OCI-LY3 (cell line): ENCODE measurements around the gene DHX40.

Experiments
- H2AFZ ChIP-seq: fragments of 200-600, 300-600 bp; shearing (Covaris generic); 2 replicates; pipeline ENCODE4 v1.6.0; 2014; ENCODE audit warnings: antibody characterized with exemption, low read depth, low read length
- H3K27ac ChIP-seq: fragments of 200-600, 300-600 bp; sonication (generic); 2 replicates; pipeline ENCODE4 v1.5.1; 2014; ENCODE audit warnings: mild to moderate bottlenecking, low read length, moderate library complexity, mixed read lengths
- H3K27me3 ChIP-seq: fragments of 200-600, 300-600 bp; sonication (generic); 2 replicates; pipeline ENCODE4 v1.6.1; 2014; ENCODE audit warnings: low read depth, low read length, mixed read lengths
- H3K36me3 ChIP-seq: fragments of 200-600, 300-600 bp; sonication (generic); replicated peaks from 2 replicates; pipeline ENCODE3; 2014; ENCODE audit warnings: low read depth, low read length, mixed read lengths
- H3K4me1 ChIP-seq: fragments of 300-600, 200-600 bp; sonication (generic); 2 replicates; pipeline ENCODE4 v1.6.1; 2014; ENCODE audit warnings: low read length, mixed read lengths
- H3K4me2 ChIP-seq: fragments of 200-600, 300-600 bp; sonication (generic); 2 replicates; pipeline ENCODE4 v1.6.1; 2014; ENCODE audit warnings: low read length, mixed read lengths
- H3K4me3 ChIP-seq: fragments of 300-600, 200-600 bp; sonication (generic); 2 replicates; pipeline ENCODE4 v1.5.1; 2014; ENCODE audit warnings: antibody characterized with exemption, mild to moderate bottlenecking, low read length, moderate library complexity
- H3K79me2 ChIP-seq: fragments of 300-600, 200-600 bp; shearing (Covaris generic); 2 replicates; pipeline ENCODE4 v1.6.1; 2014; ENCODE audit warnings: mild to moderate bottlenecking, low read length, mixed read lengths
- H3K9ac ChIP-seq: fragments of 300-600, 200-600 bp; shearing (Covaris generic); 2 replicates; pipeline ENCODE4 v1.6.0; 2014; ENCODE audit warnings: mild to moderate bottlenecking, low read length, moderate library complexity
- H3K9me3 ChIP-seq: fragments of 200-600, 300-600 bp; shearing (Covaris generic); 2 replicates; pipeline ENCODE4 v1.6.1; 2014; ENCODE audit warnings: low read length, mixed read lengths; ENCODE audit not compliant: insufficient read depth
- H4K20me1 ChIP-seq: fragments of 200-600, 300-600 bp; sonication (generic); 2 replicates; pipeline ENCODE4 v1.6.1; 2016; ENCODE audit warnings: low read length, mixed read lengths; ENCODE audit not compliant: insufficient read depth
- CTCF ChIP-seq: fragments of 200-600, 300-600 bp; sonication (generic); IDR thresholded peaks from 2 replicates; pipeline ENCODE4 v1.5.1; 2014; ENCODE audit warnings: antibody characterized with exemption, low read length, low read depth
- EZH2phosphoT487 ChIP-seq: fragments of 200-600 bp; shearing (Covaris generic); IDR thresholded peaks from 2 replicates; pipeline ENCODE4 v1.6.1; 2018; ENCODE audit warnings: antibody characterized with exemption, mixed run types, low read depth

The DHX40 gene

GRCh38 chr17:59534583-59534982, 30.8 kb upstream of the DHX40 start:
- no peak overlapping the region for H2AFZ ChIP-seq
- no peak overlapping the region for H3K9ac ChIP-seq
- H3K27ac ChIP-seq = no peak overlapping the region
- H3K4me1 ChIP-seq = peaks cover 7% of the 10 kb centered on the region
- H3K9me3 ChIP-seq = no peaks in the 10 kb centered on the region
- no peaks in the 10 kb centered on the region for H3K36me3 ChIP-seq
- H4K20me1 ChIP-seq = no peaks in the 10 kb centered on the region
- no peak overlapping the region for H3K4me2 ChIP-seq
- no peaks in the 10 kb centered on the region for H3K27me3 ChIP-seq
- TF ChIP-seq CTCF = peak; percentile 15; the same call in 1 of the 2 replicates
- TF ChIP-seq EZH2phosphoT487 = no peak
- H3K4me3 ChIP-seq = no peak overlapping the region
- H3K79me2 ChIP-seq = no peaks in the 10 kb centered on the region

GRCh38 chr17:59538195-59538909, 27.1 kb upstream of the DHX40 start:
- no peaks in the 10 kb centered on the region for H3K9me3 ChIP-seq

GRCh38 chr17:59542960-59543635, 22.3 kb upstream of the DHX40 start:
- Histone ChIP-seq H3K36me3 (no peaks in the 10 kb centered on the region), H3K4me2 (peak overlapping the region; percentile 31), H3K9ac (no peak overlapping the region), H3K9me3 (no peaks in the 10 kb centered on the region), H4K20me1 (no peaks in the 10 kb centered on the region), H3K4me1 (peaks cover 9% of the 10 kb centered on the region), H3K27ac (no peak overlapping the region), H2AFZ (peak overlapping the region; percentile 15; the same call in 1 of the 2 replicates), H3K27me3 (no peaks in the 10 kb centered on the region), H3K79me2 (no peaks in the 10 kb centered on the region), H3K4me3 (no peak overlapping the region)
- TF ChIP-seq CTCF = no peak
- no peak for TF ChIP-seq EZH2phosphoT487

More at GRCh38 chr17:59538195-59538909, 27.1 kb upstream of the DHX40 start:
- no peaks in the 10 kb centered on the region for H3K36me3 ChIP-seq
- TF ChIP-seq EZH2phosphoT487 (no peak), CTCF (no peak)
- peaks cover 10% of the 10 kb centered on the region for H3K4me1 ChIP-seq
- H3K27me3 ChIP-seq = no peaks in the 10 kb centered on the region
- H3K4me2 ChIP-seq = no peak overlapping the region
- H2AFZ ChIP-seq = no peak overlapping the region
- H4K20me1 ChIP-seq = no peaks in the 10 kb centered on the region
- H3K27ac ChIP-seq = no peak overlapping the region
- H3K9ac ChIP-seq = no peak overlapping the region
- no peak overlapping the region for H3K4me3 ChIP-seq
- H3K79me2 ChIP-seq = no peaks in the 10 kb centered on the region

GRCh38 chr17:59545942-59546341, 19.5 kb upstream of the DHX40 start:
- no peaks in the 10 kb centered on the region for H3K27me3 ChIP-seq
- H2AFZ ChIP-seq = no peak overlapping the region
- H3K9ac ChIP-seq = no peak overlapping the region
- no peaks in the 10 kb centered on the region for H4K20me1 ChIP-seq
- H3K4me3 ChIP-seq = no peak overlapping the region
- no peak overlapping the region for H3K4me2 ChIP-seq
- H3K79me2 ChIP-seq = no peaks in the 10 kb centered on the region
- H3K4me1 ChIP-seq = peaks cover 9% of the 10 kb centered on the region
- no peak for TF ChIP-seq CTCF
- no peak for TF ChIP-seq EZH2phosphoT487
- H3K27ac ChIP-seq = no peak overlapping the region
- no peaks in the 10 kb centered on the region for H3K36me3 ChIP-seq
- H3K9me3 ChIP-seq = no peaks in the 10 kb centered on the region
